GM21381 (cell line): ENCODE results near the gene LOXL3.

Experiments used
- ATAC-seq: cut with Tn5 transposase; IDR thresholded peaks from one replicate; pipeline ENCODE4 v1.9.1; 2021; ENCODE audit warnings: mild to moderate bottlenecking, moderate library complexity; ENCODE audit not compliant: unreplicated experiment

LOXL3 gene

GRCh38 chr2:74511104-74511989 is 42.4 kb downstream of the LOXL3 start:
- no peak for ATAC-seq

GRCh38 chr2:74510272-74510671 is 43.5 kb downstream of the LOXL3 start:
- no peak for ATAC-seq

GRCh38 chr2:74507926-74508520 is 45.7 kb downstream of the LOXL3 start:
- ATAC-seq, result peak; percentile 6

GRCh38 chr2:74507145-74507925 is 46.4 kb downstream of the LOXL3 start, which contains the start of gene PCGF1:
TSS of gene PCGF1 (minus strand) at chr2:74507695. CDS start at chr2:74507668, 27 bp downstream.
- ATAC-seq, result peak; percentile 87

GRCh38 chr2:74505448-74506246 is 48.1 kb downstream of the LOXL3 start:
- ATAC-seq, result no peak

- ATAC-seq, result no peak
Measured at GRCh38 chr2:74504591-74504990, 49.2 kb downstream of the LOXL3 start.

- ATAC-seq, result no peak
Measured at GRCh38 chr2:74503506-74504475, 50.0 kb downstream of the LOXL3 start.

- ATAC-seq, result no peak
Measured at GRCh38 chr2:74502720-74503505, 50.8 kb downstream of the LOXL3 start.

GRCh38 chr2:74502147-74502719 is 51.5 kb downstream of the LOXL3 start:
- no peak for ATAC-seq

GRCh38 chr2:74501335-74502071 is 52.2 kb downstream of the LOXL3 start:
- no peak for ATAC-seq

- no peak for ATAC-seq
Measured at GRCh38 chr2:74500578-74500946, 53.2 kb downstream of the LOXL3 start.

GRCh38 chr2:74499940-74500577 is 53.7 kb downstream of the LOXL3 start:
- no peak for ATAC-seq

- ATAC-seq, result no peak
Measured at GRCh38 chr2:74499267-74499939, 54.3 kb downstream of the LOXL3 start, which contains the start of gene LBX2. TSS of gene LBX2 (minus strand) at chr2:74499603. CDS start at chr2:74499537, 66 bp downstream.

- ATAC-seq, result no peak
Measured at GRCh38 chr2:74498500-74499266, 55.1 kb downstream of the LOXL3 start.

GRCh38 chr2:74497777-74498499 is 55.8 kb downstream of the LOXL3 start:
- no peak for ATAC-seq
